ENCODE measurements around the gene PGAP2.
"Not testable (repeated sequence)": the region's sequence is repeated elsewhere in the genome, so short reads cannot be mapped to it uniquely, and the experiment has no call there.

PGAP2 gene

GRCh38 chr11:3803726-3804495 is 4.4 kb upstream of the PGAP2 start:
- DNase-seq (ENCODE audit: low read depth in 1 of 2, low spot score in 1 of 2), result no peak

- no peak for DNase-seq (ENCODE audit: low read depth in 1 of 2, low spot score in 1 of 2)
Observed at GRCh38 chr11:3808861-3809623, 682 bp downstream of the PGAP2 start.

DNA sequence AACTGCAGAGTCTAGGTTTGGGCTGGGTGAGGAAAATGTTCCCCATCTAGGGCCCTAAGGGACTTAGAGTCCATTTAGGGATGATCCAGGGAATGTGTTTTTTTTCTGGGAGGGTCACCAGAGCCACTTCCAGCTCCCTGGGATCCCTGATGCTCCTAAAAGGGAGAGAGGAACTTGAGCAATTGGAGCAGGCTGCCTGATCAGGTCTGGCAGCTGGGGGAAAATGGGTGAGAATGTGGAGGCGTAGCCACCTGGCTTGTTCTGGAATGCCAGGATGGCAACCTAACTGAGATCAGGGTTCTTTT is 1.2 kb downstream of the PGAP2 start:
- no peak for DNase-seq (ENCODE audit: low read depth in 1 of 2, low spot score in 1 of 2)

DNA sequence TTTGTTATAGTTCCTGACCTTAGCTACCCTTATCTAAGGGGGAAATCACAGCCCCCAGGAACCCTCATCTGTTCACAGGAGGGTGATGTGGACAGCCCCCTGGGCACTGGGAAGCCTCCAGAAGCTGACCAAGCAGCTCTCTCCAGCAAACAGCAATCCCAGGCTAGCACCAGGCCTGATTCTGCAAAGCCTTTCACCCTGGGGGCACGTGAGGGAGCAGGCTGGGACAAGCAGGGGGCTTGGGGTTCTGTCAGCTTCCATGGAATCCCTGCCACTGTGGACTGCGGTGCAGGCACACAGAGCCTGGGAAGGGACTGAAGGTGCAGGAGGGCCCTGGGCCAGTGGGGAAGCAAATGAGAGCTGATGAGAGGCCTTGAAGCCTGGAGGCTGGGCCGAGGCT is 2.1 kb downstream of the PGAP2 start:
- DNase-seq (ENCODE audit: low read depth in 1 of 2, low spot score in 1 of 2), result no peak

- no peak for DNase-seq (ENCODE audit: low read depth in 1 of 2, low spot score in 1 of 2)
Observed at GRCh38 chr11:3810951-3811350, 2.6 kb downstream of the PGAP2 start.

- not testable (repeated sequence) for DNase-seq (ENCODE audit: low read depth in 1 of 2, low spot score in 1 of 2)
Observed at GRCh38 chr11:3814832-3815231, 6.5 kb downstream of the PGAP2 start.

GRCh38 chr11:3815845-3816244 is 7.5 kb downstream of the PGAP2 start:
- no peak for DNase-seq (ENCODE audit: low read depth in 1 of 2, low spot score in 1 of 2)

GRCh38 chr11:3816673-3817072 is 8.3 kb downstream of the PGAP2 start:
- DNase-seq (ENCODE audit: low read depth in 1 of 2, low spot score in 1 of 2), result no peak

DNA sequence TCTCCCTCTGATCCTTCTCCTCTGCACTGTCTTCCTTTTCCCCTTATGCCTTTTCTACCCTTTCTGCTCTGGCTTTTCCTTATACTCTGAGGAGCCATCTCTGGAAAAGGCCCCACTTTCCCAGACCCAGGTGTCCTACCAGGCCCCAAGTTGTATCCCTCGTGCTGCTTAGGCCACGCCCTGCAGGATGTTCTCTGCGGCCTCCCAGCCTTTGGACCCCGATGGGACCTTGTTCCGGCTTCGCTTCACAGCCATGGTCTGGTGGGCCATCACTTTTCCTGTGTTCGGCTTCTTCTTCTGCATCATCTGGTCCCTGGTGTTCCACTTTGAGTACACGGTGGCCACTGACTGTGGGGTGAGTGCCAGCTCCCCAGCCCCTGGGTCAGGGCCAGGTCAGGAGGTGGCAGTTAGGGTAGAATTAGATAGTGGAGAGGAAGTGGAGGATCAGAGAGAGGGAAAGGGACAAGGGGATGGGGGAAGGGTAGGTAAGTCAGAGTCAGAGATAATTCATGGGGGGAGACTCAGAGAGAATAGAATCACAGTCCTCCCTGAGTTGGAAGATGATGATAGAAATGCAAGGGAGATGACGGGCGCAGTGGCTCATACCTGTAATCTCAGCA is 8.9 kb downstream of the PGAP2 start:
- DNase-seq (ENCODE audit: low read depth in 1 of 2, low spot score in 1 of 2), result no peak

DNA sequence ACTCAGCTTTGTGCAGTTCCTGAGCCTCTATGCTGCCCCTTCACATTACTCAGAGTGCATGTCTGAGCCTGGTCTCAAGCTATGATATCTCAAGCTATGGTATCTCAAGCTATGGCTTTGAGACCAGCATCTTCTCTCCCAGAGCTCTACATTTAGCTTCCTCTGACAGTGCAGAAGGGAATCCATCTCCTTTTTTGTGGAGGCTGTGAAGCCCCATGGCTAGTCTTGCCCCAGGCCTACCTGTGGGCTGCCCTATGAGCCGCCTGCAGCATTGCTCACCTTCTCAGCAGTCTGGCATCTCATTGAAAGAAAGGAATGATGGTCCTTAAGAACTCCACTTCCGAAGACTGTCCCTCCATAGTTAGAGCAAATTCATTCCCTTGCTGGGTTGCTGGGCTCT is 12.6 kb downstream of the PGAP2 start:
- no peak for DNase-seq (ENCODE audit: low read depth in 1 of 2, low spot score in 1 of 2)

GRCh38 chr11:3822312-3822711 is 14.0 kb downstream of the PGAP2 start:
- no peak for DNase-seq (ENCODE audit: low read depth in 1 of 2, low spot score in 1 of 2)

DNA sequence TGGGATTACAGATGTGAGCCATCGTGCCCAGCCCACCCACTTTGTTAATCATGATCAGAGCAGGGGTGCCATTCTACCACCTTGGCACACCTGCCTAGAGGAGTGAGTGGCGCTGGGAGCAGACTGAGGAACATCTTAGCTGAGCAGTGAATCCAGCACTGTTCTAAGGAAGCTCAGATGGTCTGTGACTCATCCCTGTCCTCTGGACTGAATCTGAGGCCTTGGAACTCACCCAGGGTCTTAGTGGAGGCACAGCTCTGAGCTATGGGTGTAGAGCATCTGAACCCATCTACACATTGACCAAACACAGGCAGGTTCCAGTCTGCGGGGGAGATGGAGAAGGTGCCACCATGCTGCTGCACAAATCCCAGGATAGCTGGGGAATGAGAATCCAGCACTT is 14.9 kb downstream of the PGAP2 start:
- DNase-seq (ENCODE audit: low read depth in 1 of 2, low spot score in 1 of 2), result no peak

DNA sequence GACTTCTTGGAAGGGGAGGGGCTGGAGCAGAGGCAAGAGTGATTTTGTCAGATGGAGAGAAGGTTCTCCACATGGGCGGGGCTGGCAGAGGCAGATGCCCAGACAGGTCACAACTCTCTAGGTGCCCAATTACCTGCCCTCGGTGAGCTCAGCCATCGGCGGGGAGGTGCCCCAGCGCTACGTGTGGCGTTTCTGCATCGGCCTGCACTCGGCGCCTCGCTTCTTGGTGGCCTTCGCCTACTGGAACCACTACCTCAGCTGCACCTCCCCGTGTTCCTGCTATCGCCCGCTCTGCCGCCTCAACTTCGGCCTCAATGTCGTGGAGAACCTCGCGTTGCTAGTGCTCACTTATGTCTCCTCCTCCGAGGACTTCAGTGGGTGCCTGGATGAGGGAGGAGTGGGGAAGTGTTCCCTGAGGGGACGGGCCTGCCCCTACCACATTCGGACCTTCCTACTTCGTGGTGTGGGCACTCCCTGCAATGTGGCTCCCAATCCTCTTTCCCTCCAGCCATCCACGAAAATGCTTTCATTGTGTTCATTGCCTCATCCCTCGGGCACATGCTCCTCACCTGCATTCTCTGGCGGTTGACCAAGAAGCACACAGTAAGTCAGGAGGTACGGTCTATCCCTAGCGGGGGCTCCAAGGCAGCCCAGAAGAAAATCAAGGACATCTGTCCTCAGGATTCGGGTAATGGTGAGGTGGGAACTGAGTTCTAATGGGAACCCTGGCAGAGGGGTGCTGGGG is 15.6 kb downstream of the PGAP2 start:
- no peak for DNase-seq (ENCODE audit: low read depth in 1 of 2, low spot score in 1 of 2)

DNA sequence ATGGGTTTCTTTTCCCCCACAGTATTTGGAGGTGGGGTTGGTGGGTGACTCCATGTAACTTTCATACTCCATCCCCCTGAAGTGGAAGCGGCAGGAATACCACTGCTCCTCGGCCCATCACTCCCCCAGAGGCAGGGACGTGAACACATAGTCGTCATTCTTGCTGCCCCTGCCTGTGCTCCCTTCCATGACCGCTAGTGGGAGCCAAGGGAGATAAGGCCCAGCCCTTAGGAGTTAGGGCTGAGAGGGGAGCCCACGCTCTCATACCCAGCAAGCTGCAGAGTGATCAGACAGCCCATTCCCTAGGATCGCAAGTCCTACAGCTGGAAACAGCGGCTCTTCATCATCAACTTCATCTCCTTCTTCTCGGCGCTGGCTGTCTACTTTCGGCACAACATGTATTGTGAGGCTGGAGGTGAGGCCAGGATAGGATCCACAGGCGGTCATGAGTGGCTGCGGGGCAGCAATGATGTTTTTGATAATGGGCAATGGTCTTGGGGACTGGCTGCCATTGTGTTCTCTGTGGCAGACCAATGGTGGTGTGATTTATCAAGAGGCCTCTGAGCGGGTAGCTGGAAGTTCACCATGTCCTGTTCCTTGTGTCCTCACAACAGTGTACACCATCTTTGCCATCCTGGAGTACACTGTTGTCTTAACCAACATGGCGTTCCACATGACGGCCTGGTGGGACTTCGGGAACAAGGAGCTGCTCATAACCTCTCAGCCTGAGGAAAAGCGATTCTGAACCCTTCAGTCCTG is 16.5 kb downstream of the PGAP2 start:
- peak; percentile 55 to 66 for DNase-seq (ENCODE audit: low read depth in 1 of 2, low spot score in 1 of 2)

GRCh38 chr11:3825473-3826154 is 17.3 kb downstream of the PGAP2 start:
- no peak for DNase-seq (ENCODE audit: low read depth in 1 of 2, low spot score in 1 of 2)

DNA sequence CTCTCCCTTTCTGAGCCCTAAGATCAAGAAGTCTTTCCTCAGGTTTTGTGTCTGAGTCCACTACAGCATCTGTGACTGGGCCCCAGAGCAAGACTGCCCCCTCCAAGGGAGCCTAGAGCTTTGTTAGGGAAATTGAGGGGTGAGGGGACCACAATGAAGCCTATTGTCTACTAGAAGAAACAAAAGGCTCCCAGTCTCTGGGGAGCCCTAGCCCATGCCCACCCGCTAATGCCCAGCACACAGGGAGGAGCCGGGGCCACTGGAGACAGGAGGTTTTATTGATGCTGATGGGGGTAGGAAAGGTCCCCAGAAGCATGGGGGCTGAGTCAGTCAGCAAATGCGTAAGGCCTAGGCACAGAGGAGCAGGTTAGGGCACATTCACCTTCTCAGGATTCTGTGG is 18.4 kb downstream of the PGAP2 start:
- no peak for DNase-seq (ENCODE audit: low read depth in 1 of 2, low spot score in 1 of 2)

DNA sequence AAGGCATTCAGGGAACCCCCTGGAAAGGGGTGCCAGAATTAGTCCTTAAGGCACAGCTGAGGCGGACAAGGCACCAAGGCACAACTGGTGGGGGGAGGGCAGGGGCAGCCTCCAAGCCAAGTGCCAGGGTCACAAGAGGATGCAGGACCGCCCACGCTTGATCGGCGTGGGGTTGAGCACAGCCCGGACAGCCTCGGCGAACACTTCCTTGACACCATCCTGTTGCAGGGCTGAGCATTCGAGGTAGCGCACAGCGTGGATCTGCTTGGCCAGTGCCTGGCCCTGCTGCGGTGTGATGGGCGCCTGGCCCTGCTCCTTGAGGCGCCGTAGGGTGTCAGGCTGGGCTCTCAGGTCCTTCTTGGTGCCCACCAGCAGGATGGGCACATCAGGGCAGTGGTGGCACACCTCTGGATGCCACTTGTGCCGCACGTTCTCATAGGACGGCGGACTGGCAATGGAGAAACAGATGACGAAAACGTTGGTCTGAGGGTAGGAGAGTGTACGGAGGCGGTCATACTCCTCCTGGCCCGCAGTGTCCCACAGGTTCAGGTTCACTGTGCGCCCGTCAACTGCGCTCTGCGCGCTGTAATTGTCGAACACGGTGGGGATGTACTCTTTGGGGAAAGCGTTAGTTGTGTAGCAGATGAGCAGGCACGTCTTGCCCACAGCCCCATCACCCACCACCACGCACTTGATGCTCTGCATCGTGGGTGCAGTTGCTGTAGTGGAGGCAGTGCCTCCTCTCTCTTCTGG is 19.2 kb downstream of the PGAP2 start:
- no peak for DNase-seq (ENCODE audit: low read depth in 1 of 2, low spot score in 1 of 2)

DNA sequence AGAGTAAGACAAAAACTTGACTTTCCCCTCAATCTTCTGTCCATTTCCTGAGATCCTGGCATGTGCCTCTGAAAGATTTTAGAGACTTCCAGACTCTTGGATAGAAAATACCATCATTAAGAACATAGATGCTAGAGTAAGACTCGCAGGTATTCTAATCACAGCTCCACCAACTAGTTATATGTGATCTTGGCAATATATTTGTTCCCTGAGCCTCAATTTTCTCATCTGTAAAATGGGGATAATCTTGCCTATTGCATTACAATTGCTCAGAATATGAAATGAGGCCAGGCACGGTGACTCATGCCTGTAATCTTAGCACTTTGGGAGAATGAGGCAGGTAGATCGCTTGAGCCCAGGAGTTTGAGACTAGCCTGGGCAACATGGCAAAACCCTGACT is 21.7 kb downstream of the PGAP2 start:
- no peak for DNase-seq (ENCODE audit: low read depth in 1 of 2, low spot score in 1 of 2)

DNA sequence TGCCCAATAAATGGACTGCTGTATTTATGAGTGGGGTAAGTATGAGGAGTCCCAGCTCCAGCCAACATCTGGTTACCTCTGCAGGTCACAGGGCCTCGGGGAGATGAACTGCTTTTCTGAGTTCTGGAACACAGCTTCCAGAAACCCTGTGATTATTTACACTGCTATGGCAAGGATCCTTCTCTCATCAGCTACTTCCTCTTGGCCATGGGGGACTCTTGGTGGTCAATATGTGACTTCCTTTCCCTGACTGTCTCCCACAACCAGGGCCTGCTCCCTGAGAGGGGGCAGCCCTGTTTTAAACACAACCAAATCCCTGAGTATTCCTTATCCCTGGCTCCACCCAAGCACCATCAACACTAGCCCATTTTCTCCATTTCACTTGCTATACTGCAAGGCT is 22.4 kb downstream of the PGAP2 start:
- DNase-seq (ENCODE audit: low read depth in 1 of 2, low spot score in 1 of 2), result no peak
